H1 (cell line): ENCODE results near the gene TRIM45. TPM values are rescaled to one million over a fixed set of nuclear protein-coding genes. Genes with fewer than 3 reads are reported as not detected.

Source experiments
- CHD7 ChIP-seq: fragments of 300-600 bp; sonication (generic); IDR thresholded peaks from 2 replicates; pipeline ENCODE4 v1.7.1; 2012; ENCODE audit warnings: low read length, moderate library complexity, mild to moderate bottlenecking, inconsistent platforms; ENCODE audit not compliant: insufficient replicate concordance
- KDM5A ChIP-seq: fragments of 200-600 bp; IDR thresholded peaks from 2 replicates; pipeline ENCODE4 v1.7.1; 2012; ENCODE audit warnings: mild to moderate bottlenecking, low read length, inconsistent platforms, mixed read lengths
- RFX5 ChIP-seq: IDR thresholded peaks from 2 replicates; pipeline ENCODE4 v1.6.1; 2011; ENCODE audit warnings: low read depth, low read length, improper control_type of control experiment, borderline replicate concordance
- TAF1 ChIP-seq: IDR thresholded peaks from 2 replicates; pipeline ENCODE4 v1.6.1; 2011; ENCODE audit warnings: mild to moderate bottlenecking, low read depth, low read length
- polyA plus RNA-seq, 7 experiments: library from polyadenylated mRNA; depleted of rRNA in 3 of 7; stranded (reverse) in 5 of 7; unstranded in 2 of 7; fragments of >200 nt in 5 of 7; fragments of 200-250 nt in 2 of 7; gene quantifications; 1 replicate in 5 of 7; 2 replicates in 1 of 7; 4 replicates in 1 of 7; pipeline versions ENCODE4 v1.2.1 to v1.2.3, GENCODE V29; 2011 to 2013; ENCODE audit warnings: missing spikeins in 2 of 7, mixed read lengths in 2 of 7
- total RNA-seq: library from RNA; stranded (reverse); fragmentation: NEBNext Ultra II Directional; extraction: Animal tissue kit (Norgen Biotek cat#: 25700); gene quantifications from 2 replicates; pipeline ENCODE4 v1.2.1, GENCODE V29; 2021

TRIM45 gene
- total and polyA plus RNA-seq, 2 of the 8 experiments (the other 6 are each of a cell fraction or from before 2014, with no cell fraction given): 13.7 to 16.7 TPM

- TF ChIP-seq CHD7: no peak
- no peak for TF ChIP-seq KDM5A
- TF ChIP-seq TAF1: no peak
- no peak for TF ChIP-seq RFX5
Observed at GRCh38 chr1:117161887-117162286, 40.3 kb upstream of the TRIM45 start (continued).
